Measurements from ENCODE around the gene BTBD2.

BTBD2 gene

GRCh38 chr19:1985588-1986356 lies 29.7 kb downstream of the BTBD2 start:
- DNase-seq (ENCODE audit: low read depth in 2 of 2), result no peak

- no peak for DNase-seq (ENCODE audit: low read depth in 2 of 2)
Observed at GRCh38 chr19:1984357-1984756, 31.2 kb downstream of the BTBD2 start.

- DNase-seq (ENCODE audit: low read depth in 2 of 2), result no peak
Observed at GRCh38 chr19:1981253-1981652, 34.3 kb downstream of the BTBD2 start.

- no peak for DNase-seq (ENCODE audit: low read depth in 2 of 2)
Observed at GRCh38 chr19:1980809-1981181, 34.7 kb downstream of the BTBD2 start.

- no peak for DNase-seq (ENCODE audit: low read depth in 2 of 2)
Observed at GRCh38 chr19:1980091-1980808, 35.3 kb downstream of the BTBD2 start.

GRCh38 chr19:1979642-1980041 lies 35.9 kb downstream of the BTBD2 start:
- no peak for DNase-seq (ENCODE audit: low read depth in 2 of 2)

- no peak for DNase-seq (ENCODE audit: low read depth in 2 of 2)
Observed at GRCh38 chr19:1979017-1979416, 36.5 kb downstream of the BTBD2 start.

- no peak for DNase-seq (ENCODE audit: low read depth in 2 of 2)
Observed at GRCh38 chr19:1978346-1978894, 37.1 kb downstream of the BTBD2 start.

- no peak for DNase-seq (ENCODE audit: low read depth in 2 of 2)
Observed at GRCh38 chr19:1977120-1977519, 38.4 kb downstream of the BTBD2 start.

- no peak for DNase-seq (ENCODE audit: low read depth in 2 of 2)
Observed at GRCh38 chr19:1975162-1975480, 40.4 kb downstream of the BTBD2 start.

GRCh38 chr19:1974381-1975161 lies 40.9 kb downstream of the BTBD2 start:
- no peak for DNase-seq (ENCODE audit: low read depth in 2 of 2)

- DNase-seq (ENCODE audit: low read depth in 2 of 2), result no peak
Observed at GRCh38 chr19:1970806-1971502, 44.6 kb downstream of the BTBD2 start.

- no peak for DNase-seq (ENCODE audit: low read depth in 2 of 2)
Observed at GRCh38 chr19:1970003-1970805, 45.3 kb downstream of the BTBD2 start.

GRCh38 chr19:1969176-1970002 lies 46.1 kb downstream of the BTBD2 start:
- DNase-seq (ENCODE audit: low read depth in 2 of 2), result no peak

GRCh38 chr19:1968279-1969175 lies 47.0 kb downstream of the BTBD2 start:
- no peak for DNase-seq (ENCODE audit: low read depth in 2 of 2)

- no peak for DNase-seq (ENCODE audit: low read depth in 2 of 2)
Observed at GRCh38 chr19:1967087-1967608, 48.4 kb downstream of the BTBD2 start.

GRCh38 chr19:1962674-1963073 lies 52.8 kb downstream of the BTBD2 start:
- no peak for DNase-seq (ENCODE audit: low read depth in 2 of 2)

GRCh38 chr19:1961000-1961883 lies 54.3 kb downstream of the BTBD2 start:
- DNase-seq (ENCODE audit: low read depth in 2 of 2), result no peak
